Psoas muscle (tissue), 8 donors: ENCODE data around the gene IGIP. TPM values are rescaled to one million over a fixed set of nuclear protein-coding genes. Genes with fewer than 3 reads are reported as not detected.

Experiments
- ATAC-seq, 4 donors: fragments of 200-7000 bp; cut with Tn5 transposase; one replicate each; pipeline ENCODE4 v1.9.1; 2020; ENCODE audit warnings: moderate library complexity in 3 of 4, mild to moderate bottlenecking in 2 of 4
- DNase-seq, 2 donors: peaks; one replicate each; pipeline ENCODE4 v3.0.0-alpha.2; 2020
- H3K27ac ChIP-seq: fragments of 200-600 bp; one replicate; pipeline ENCODE4 v1.8.0; 2022
- H3K27me3 ChIP-seq, 3 donors: fragments of 200-600 bp in 1 of 3; one replicate each; pipeline versions ENCODE4 v1.6.1 to v1.8.0; 2013 to 2022; ENCODE audit warnings: low read length in 2 of 3, mild to moderate bottlenecking in 2 of 3, moderate library complexity in 1 of 3; ENCODE audit not compliant: insufficient read depth in 3 of 3
- H3K36me3 ChIP-seq, 2 donors: fragments of 200-600 bp in 1 of 2; one replicate each; pipeline versions ENCODE4 v1.6.1 to v1.8.0; 2013 to 2022; ENCODE audit warnings: low read depth in 1 of 2, mild to moderate bottlenecking in 1 of 2, moderate library complexity in 1 of 2; ENCODE audit not compliant: insufficient read depth in 1 of 2
- H3K4me1 ChIP-seq: fragments of 200-600 bp; one replicate; pipeline ENCODE4 v1.8.0; 2022
- H3K4me3 ChIP-seq: fragments of 200-600 bp; one replicate; pipeline ENCODE4 v1.8.0; 2022; ENCODE audit warnings: mild to moderate bottlenecking
- H3K9me3 ChIP-seq: fragments of 200-600 bp; one replicate; pipeline ENCODE4 v1.8.0; 2022
- CTCF ChIP-seq: fragments of 200-600 bp; IDR thresholded peaks from one replicate; pipeline ENCODE4 v1.8.0; 2022; ENCODE audit warnings: antibody characterized with exemption
- WGBS, 3 donors: extraction: QIAGEN DNeasy Blood & Tissue Kit; methylation state at CpG; one replicate each; pipeline versions ENCODE4 v1.1.6 to v1.1.7; 2013; 5-methylcytosine and 5-hydroxymethylcytosine counted together
- intact Hi-C, 2 donors: fragments of 100-400 bp; cut with DNase I; formaldehyde crosslinking; loops; one replicate each; pipeline versions ENCODE4 v1.11.0 to v1.14.2; 2022
- polyA plus RNA-seq, 3 donors: library from polyadenylated mRNA; stranded (reverse); fragments of 200-250 nt; gene quantifications; one replicate each; pipeline ENCODE4 v1.2.3, GENCODE V29; 2013
- total RNA-seq, 4 donors: library from RNA; stranded (reverse); fragmentation: NEBNext Ultra II Directional in 2 of 4; extraction: Animal tissue kit (Norgen Biotek cat#: 25700) in 2 of 4; gene quantifications; one replicate each; pipeline versions ENCODE4 v1.2.1 to v1.2.4, GENCODE V29; 2021 to 2023
- donor health status: healthy with polysubstance abuse.
- donor health status: DM: no; HTN: no; CAD: no; lungs with moderate emphysema.
- donor health status: Bipolar disorder and iron deficiency.
- donor health status: healthy.
- donor health status: DM: yes; HTN: yes; CAD: no.
- donor health status: DM: no; HTN: no; CAD: no.
- donor health status: DM: no; HTN: no; CAD: no.
- donor health status: DM: yes; HTN: yes; CAD: no.

The IGIP gene
- total and polyA plus RNA-seq, 7 donors: 3.5 to 11.6 (median 6.8) TPM

DNA sequence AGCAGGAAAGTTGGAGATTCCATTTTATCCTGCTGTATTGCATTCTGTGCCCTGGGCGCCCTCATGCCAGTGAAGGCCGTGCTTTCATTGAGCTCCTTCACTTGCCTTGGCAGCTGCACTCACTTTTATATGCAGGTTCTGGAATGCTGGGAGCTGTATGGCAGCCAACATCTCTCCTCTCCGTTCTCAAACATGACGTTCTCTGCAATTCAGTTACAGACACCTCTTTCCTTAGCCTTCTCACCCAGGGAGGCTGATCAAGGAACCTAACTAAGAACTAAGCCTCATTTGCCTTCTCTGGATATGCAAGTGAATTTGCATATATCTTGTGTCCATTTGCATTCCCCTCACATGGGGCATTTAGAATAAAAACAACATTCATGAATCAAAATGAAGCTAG is 41.2 kb upstream of the IGIP start:
- H3K36me3 ChIP-seq: no peaks in the 10 kb centered on the region
- no peak for DNase-seq
- WGBS, 3 donors: 23 to 35% (median 30%) methylated on average over 4 of the region's 4 CpGs
- H3K27me3 ChIP-seq: no peaks in the 10 kb centered on the region
- peaks cover 3% of the 10 kb centered on the region for H3K9me3 ChIP-seq
- peaks cover 3% of the 10 kb centered on the region for H3K4me1 ChIP-seq
- H3K27ac ChIP-seq: no peak overlapping the region
- ATAC-seq: peak in 1 of 4 donors; percentile 54
- no peak for TF ChIP-seq CTCF
- intact Hi-C loops: no loop called here
- no peak overlapping the region for H3K4me3 ChIP-seq

GRCh38 chr5:140090251-140090650 is 35.5 kb upstream of the IGIP start:
- no peak for TF ChIP-seq CTCF
- Histone ChIP-seq H3K36me3 (no peaks in the 10 kb centered on the region), H3K27ac (no peak overlapping the region), H3K27me3 (no peaks in the 10 kb centered on the region), H3K4me3 (no peak overlapping the region), H3K9me3 (peaks cover 15% of the 10 kb centered on the region), H3K4me1 (no peaks in the 10 kb centered on the region)
- WGBS, 3 donors: 90 to 94% (median 94%) methylated on average over 1 of the region's 1 CpG
- intact Hi-C loops: no loop called here
- ATAC-seq: no peak
- no peak for DNase-seq

DNA sequence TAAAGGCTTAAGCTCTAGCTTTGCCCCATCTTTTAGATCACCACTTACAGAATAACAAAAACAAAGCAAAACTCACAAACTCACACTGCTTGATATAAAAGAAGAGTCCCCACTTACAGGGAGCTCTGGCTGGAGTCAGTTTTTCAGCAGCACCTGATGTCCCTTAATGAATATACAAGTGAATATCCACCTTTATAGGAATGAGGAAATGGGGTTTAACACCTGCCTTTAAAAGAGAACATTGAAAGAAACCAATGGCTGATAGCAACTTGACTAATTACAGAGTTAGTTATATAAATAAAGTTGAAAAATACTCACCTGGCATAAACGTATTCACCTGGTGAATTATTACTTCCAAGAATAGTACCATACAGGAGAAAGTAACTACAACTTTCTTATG is 32.6 kb upstream of the IGIP start:
- intact Hi-C loops: no loop called here
- TF ChIP-seq CTCF: no peak
- 52 to 77% (median 64%) methylated on average over 1 of the region's 1 CpG for WGBS, 3 donors

GRCh38 chr5:140093866-140094265 is 31.9 kb upstream of the IGIP start:
- ATAC-seq (no peak), DNase-seq (no peak)
- 76 to 85% (median 76%) methylated on average over 1 of the region's 1 CpG for WGBS, 3 donors
- Histone ChIP-seq H3K9me3 (peaks cover 15% of the 10 kb centered on the region), H3K4me1 (no peaks in the 10 kb centered on the region), H3K27me3 (no peaks in the 10 kb centered on the region), H3K4me3 (no peak overlapping the region), H3K36me3 (no peaks in the 10 kb centered on the region), H3K27ac (no peak overlapping the region)
- intact Hi-C loops: no loop called here
- no peak for TF ChIP-seq CTCF

More for the DNA sequence above, 32.6 kb upstream of the IGIP start:
- Histone ChIP-seq H3K27me3 (no peaks in the 10 kb centered on the region), H3K36me3 (no peaks in the 10 kb centered on the region), H3K27ac (no peak overlapping the region), H3K4me3 (no peak overlapping the region), H3K9me3 (peaks cover 15% of the 10 kb centered on the region), H3K4me1 (no peaks in the 10 kb centered on the region)
- DNase-seq (no peak), ATAC-seq (no peak)

- TF ChIP-seq CTCF: no peak
- Histone ChIP-seq H3K27me3 (no peaks in the 10 kb centered on the region), H3K4me1 (no peaks in the 10 kb centered on the region), H3K27ac (no peak overlapping the region), H3K36me3 (no peaks in the 10 kb centered on the region), H3K9me3 (peaks cover 9% of the 10 kb centered on the region), H3K4me3 (no peak overlapping the region)
- ATAC-seq: no peak
- intact Hi-C loops: no loop called here
- no peak for DNase-seq
Observed at GRCh38 chr5:140094889-140095288, 30.8 kb upstream of the IGIP start.
